Neuronal stem cell (in vitro differentiated cells): ENCODE data around the gene NHLRC4.

Source experiments
- DNase-seq: peaks from one replicate; pipeline ENCODE4 v3.0.0-alpha.2; 2013; ENCODE audit warnings: low spot score
- H2AFZ ChIP-seq: one replicate; pipeline ENCODE4 v1.6.1; 2013; ENCODE audit warnings: mild to moderate bottlenecking, low read length, inconsistent platforms
- H2AK5ac ChIP-seq: 2 replicates; pipeline ENCODE4 v1.6.1; 2013; ENCODE audit warnings: low read depth, mild to moderate bottlenecking, inconsistent platforms, low read length, moderate library complexity, mixed read lengths
- H2BK120ac ChIP-seq: 2 replicates; pipeline ENCODE4 v1.6.1; 2013; ENCODE audit warnings: low read depth, mild to moderate bottlenecking, inconsistent platforms, low read length, moderate library complexity, mixed read lengths
- H2BK12ac ChIP-seq: one replicate; pipeline ENCODE4 v1.6.1; 2013; ENCODE audit warnings: low read length, inconsistent platforms
- H2BK15ac ChIP-seq: 2 replicates; pipeline ENCODE4 v1.6.1; 2013; ENCODE audit warnings: mild to moderate bottlenecking, low read length, inconsistent platforms, mixed read lengths
- H2BK5ac ChIP-seq: one replicate; pipeline ENCODE4 v1.6.1; 2013; ENCODE audit warnings: inconsistent platforms, mild to moderate bottlenecking, low read length, moderate library complexity
- H3K14ac ChIP-seq: one replicate; pipeline ENCODE4 v1.6.1; 2013; ENCODE audit warnings: low read length, inconsistent platforms
- H3K18ac ChIP-seq: 2 replicates; pipeline ENCODE4 v1.6.1; 2013; ENCODE audit warnings: low read length, inconsistent platforms
- H3K23ac ChIP-seq: 2 replicates; pipeline ENCODE4 v1.6.1; 2013; ENCODE audit warnings: low read depth, mild to moderate bottlenecking, mixed read lengths, low read length, inconsistent platforms; ENCODE audit not compliant: poor library complexity
- H3K27ac ChIP-seq: replicated peaks from 3 replicates; pipeline ENCODE4 v1.5.1; 2013; ENCODE audit warnings: low read length, inconsistent platforms
- H3K27me3 ChIP-seq, 3 experiments: 2 replicates each; pipeline ENCODE4 v1.6.1; 2013; ENCODE audit warnings: low read length in 3 of 3, mild to moderate bottlenecking in 2 of 3, inconsistent platforms in 1 of 3, low read depth in 1 of 3, mixed read lengths in 1 of 3, moderate library complexity in 1 of 3; ENCODE audit not compliant: control insufficient read depth in 3 of 3, insufficient read depth in 3 of 3
- H3K36me3 ChIP-seq, 2 donors: replicated peaks in 1 of 2; 2 replicates each; pipeline ENCODE4 v1.6.1; 2013; ENCODE audit warnings: low read length in 2 of 2; ENCODE audit not compliant: control insufficient read depth in 2 of 2, insufficient read depth in 2 of 2
- H3K4ac ChIP-seq: 2 replicates; pipeline ENCODE4 v1.6.1; 2013; ENCODE audit warnings: inconsistent platforms, mild to moderate bottlenecking, low read length, moderate library complexity
- H3K4me1 ChIP-seq, 2 donors: 1 replicate in 1 of 2; 2 replicates in 1 of 2; pipeline ENCODE4 v1.6.1; 2013; ENCODE audit warnings: low read length in 2 of 2, low read depth in 1 of 2; ENCODE audit not compliant: control insufficient read depth in 2 of 2, insufficient read depth in 1 of 2
- H3K4me2 ChIP-seq: one replicate; pipeline ENCODE4 v1.6.1; 2013; ENCODE audit warnings: mild to moderate bottlenecking, low read length, inconsistent platforms; ENCODE audit not compliant: insufficient read depth, poor library complexity, severe bottlenecking
- H3K4me3 ChIP-seq, 2 donors: 2 replicates each; pipeline ENCODE4 v1.5.1; 2013; ENCODE audit warnings: low read length in 2 of 2, mild to moderate bottlenecking in 2 of 2, inconsistent platforms in 1 of 2, moderate library complexity in 1 of 2
- H3K79me1 ChIP-seq: one replicate; pipeline ENCODE4 v1.6.1; 2013; ENCODE audit warnings: low read depth, mild to moderate bottlenecking, inconsistent platforms, low read length, moderate library complexity
- H3K9ac ChIP-seq: one replicate; pipeline ENCODE4 v1.6.1; 2013; ENCODE audit warnings: mild to moderate bottlenecking, low read depth, low read length, inconsistent platforms; ENCODE audit not compliant: poor library complexity
- H3K9me3 ChIP-seq, 2 donors: replicated peaks in 1 of 2; 2 replicates each; pipeline versions ENCODE3 to v1.6.1; 2013; ENCODE audit warnings: low read length in 2 of 2, mild to moderate bottlenecking in 2 of 2, inconsistent platforms in 1 of 2, low read depth in 1 of 2, mixed read lengths in 1 of 2, moderate library complexity in 1 of 2; ENCODE audit not compliant: control insufficient read depth in 2 of 2, insufficient read depth in 1 of 2
- H4K8ac ChIP-seq: one replicate; pipeline ENCODE4 v1.6.1; 2013; ENCODE audit warnings: low read depth, mild to moderate bottlenecking, inconsistent platforms, low read length, moderate library complexity
- H4K91ac ChIP-seq: one replicate; pipeline ENCODE4 v1.6.1; 2013; ENCODE audit warnings: low read length, low read depth, mild to moderate bottlenecking, inconsistent platforms; ENCODE audit not compliant: poor library complexity
- WGBS, 2 donors: extraction: QIAGEN DNeasy Blood & Tissue Kit; methylation state at CpG; one replicate each; pipeline ENCODE4 v1.1.7; 2013; ENCODE audit warnings: missing lambda C conversion rate in 2 of 2, mixed read lengths in 1 of 2; ENCODE audit not compliant: insufficient read length in 2 of 2, insufficient replicate concordance in 1 of 2; ENCODE audit errors: extremely low coverage in 2 of 2; 5-methylcytosine and 5-hydroxymethylcytosine counted together

NHLRC4 gene

DNA sequence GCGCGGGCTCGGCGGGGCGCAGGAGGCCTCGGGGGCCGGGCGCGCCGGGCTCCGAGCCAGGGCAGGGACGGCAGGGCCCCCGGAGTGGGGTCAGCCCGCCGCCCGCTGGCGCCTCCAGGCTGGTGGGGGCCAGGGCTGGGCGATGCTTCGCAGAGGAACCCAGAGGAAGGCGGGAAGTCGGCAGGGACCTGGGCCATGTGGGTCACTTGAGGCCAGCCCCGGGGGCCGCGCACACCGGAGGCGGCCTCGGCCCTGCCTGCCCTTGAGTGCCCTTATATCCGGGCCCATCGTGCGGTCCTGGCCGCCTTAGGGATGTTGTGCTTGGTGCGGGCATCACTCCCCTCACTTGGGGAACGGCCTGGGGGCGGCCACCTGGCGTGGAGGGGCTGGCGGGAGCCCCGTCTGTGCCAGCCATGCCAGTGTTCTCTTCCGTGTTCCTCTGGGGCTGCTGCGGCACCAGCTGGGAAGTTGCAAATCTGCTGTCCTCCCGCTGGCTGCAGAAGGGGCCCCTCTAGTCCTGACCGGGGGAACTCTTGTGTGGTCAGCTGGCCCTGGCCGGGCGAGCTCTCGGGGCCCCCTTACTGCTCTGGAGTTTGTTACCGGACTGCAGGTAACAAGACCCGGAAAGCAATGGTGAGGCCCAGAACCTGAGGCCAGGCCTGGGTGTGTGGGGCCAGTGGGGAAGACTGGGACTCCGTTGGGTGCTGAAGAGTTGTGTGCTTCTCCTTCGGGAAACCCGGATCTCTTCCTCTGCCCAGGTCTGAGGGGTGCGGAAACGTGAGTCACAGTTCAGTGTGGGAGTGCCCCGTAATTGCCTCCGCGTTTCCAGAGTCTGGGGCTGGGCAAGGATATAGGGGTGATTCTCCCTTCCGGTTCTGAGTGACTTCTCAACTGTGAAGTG is 38.4 kb upstream of the NHLRC4 start:
- H3K27ac ChIP-seq: no peak overlapping the region
- WGBS, 2 donors: no CpG with 5 or more reads among the region's 55 CpGs

DNA sequence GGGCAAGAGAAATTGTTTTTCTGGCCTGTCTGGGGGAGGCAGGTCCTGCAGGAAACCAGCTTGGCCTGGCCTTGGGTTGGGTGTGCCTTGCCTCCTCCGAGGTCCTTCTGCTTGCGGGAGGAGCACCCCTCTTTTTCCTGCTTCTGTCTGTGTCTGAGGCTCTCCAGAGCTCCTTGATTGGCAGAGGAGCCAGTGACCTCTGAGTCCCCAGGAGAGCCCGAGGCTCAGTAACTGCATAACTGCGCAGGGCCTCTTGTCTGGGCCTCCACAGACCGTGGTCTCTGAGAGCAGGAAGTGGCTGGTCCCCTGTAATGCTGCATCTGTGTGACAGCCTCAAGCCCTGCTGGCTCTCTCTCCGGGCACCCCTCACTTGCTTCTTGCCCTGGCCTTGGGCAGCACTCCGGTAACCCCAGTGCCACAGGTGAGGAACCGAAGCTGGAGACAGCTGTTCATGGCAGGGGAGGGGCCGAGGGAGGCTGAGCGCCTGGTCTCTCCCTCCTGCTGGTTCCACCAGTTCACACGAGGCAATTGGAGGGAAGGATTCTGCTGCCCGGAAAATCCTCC is 37.7 kb upstream of the NHLRC4 start:
- no peak overlapping the region for H2BK12ac ChIP-seq
- H3K79me1 ChIP-seq: peaks cover 31% of the 10 kb centered on the region
- H3K4me2 ChIP-seq: peak overlapping the region; percentile 98
- H2BK15ac ChIP-seq: no peak overlapping the region
- H2BK5ac ChIP-seq: no peak overlapping the region
- H3K4ac ChIP-seq: no peak overlapping the region
- H3K23ac ChIP-seq: peak overlapping the region; percentile 93
- H3K9me3 ChIP-seq: no peaks in the 10 kb centered on the region
- peaks cover 8 to 22% of the 10 kb centered on the region in 2 donors for H3K36me3 ChIP-seq
- no peaks in the 10 kb centered on the region for H3K27me3 ChIP-seq
- peaks cover 20 to 23% of the 10 kb centered on the region in 2 donors for H3K4me1 ChIP-seq
- peak overlapping the region in 1 of 2 donors; percentile 94 for H3K4me3 ChIP-seq
- H4K91ac ChIP-seq: no peak overlapping the region
- H3K14ac ChIP-seq: no peak overlapping the region
- no peak overlapping the region for H3K27ac ChIP-seq
- no peak overlapping the region for H4K8ac ChIP-seq
- H2BK120ac ChIP-seq: no peak overlapping the region
- DNase-seq: no peak
- H2AFZ ChIP-seq: no peak overlapping the region
- peak overlapping the region; percentile 17 for H3K9ac ChIP-seq
- H2AK5ac ChIP-seq: no peak overlapping the region
- WGBS, 2 donors: no CpG with 5 or more reads among the region's 12 CpGs
- no peak overlapping the region for H3K18ac ChIP-seq

More for the DNA sequence above, 38.4 kb upstream of the NHLRC4 start:
- Histone ChIP-seq H2AK5ac (peak overlapping the region; percentile 70), H2BK15ac (no peak overlapping the region), H2AFZ (peak overlapping the region; percentile 64), H3K9me3 (no peaks in the 10 kb centered on the region), H3K14ac (peak overlapping the region; percentile 56), H3K36me3 (peaks cover 8 to 27% of the 10 kb centered on the region in 2 donors), H3K4ac (no peak overlapping the region), H2BK5ac (peak overlapping the region; percentile 24), H3K4me3 (peak overlapping the region; percentile 85 to 94), H3K79me1 (peaks cover 28% of the 10 kb centered on the region), H3K23ac (peak overlapping the region; percentile 93), H3K4me1 (peaks cover 20 to 23% of the 10 kb centered on the region in 2 donors), H2BK12ac (no peak overlapping the region), H4K91ac (no peak overlapping the region), H3K27me3 (no peaks in the 10 kb centered on the region), H3K18ac (peak overlapping the region; percentile 87), H2BK120ac (no peak overlapping the region), H4K8ac (peak overlapping the region; percentile 43), H3K4me2 (peak overlapping the region; percentile 98), H3K9ac (peak overlapping the region; percentile 98)
- no peak for DNase-seq

DNA sequence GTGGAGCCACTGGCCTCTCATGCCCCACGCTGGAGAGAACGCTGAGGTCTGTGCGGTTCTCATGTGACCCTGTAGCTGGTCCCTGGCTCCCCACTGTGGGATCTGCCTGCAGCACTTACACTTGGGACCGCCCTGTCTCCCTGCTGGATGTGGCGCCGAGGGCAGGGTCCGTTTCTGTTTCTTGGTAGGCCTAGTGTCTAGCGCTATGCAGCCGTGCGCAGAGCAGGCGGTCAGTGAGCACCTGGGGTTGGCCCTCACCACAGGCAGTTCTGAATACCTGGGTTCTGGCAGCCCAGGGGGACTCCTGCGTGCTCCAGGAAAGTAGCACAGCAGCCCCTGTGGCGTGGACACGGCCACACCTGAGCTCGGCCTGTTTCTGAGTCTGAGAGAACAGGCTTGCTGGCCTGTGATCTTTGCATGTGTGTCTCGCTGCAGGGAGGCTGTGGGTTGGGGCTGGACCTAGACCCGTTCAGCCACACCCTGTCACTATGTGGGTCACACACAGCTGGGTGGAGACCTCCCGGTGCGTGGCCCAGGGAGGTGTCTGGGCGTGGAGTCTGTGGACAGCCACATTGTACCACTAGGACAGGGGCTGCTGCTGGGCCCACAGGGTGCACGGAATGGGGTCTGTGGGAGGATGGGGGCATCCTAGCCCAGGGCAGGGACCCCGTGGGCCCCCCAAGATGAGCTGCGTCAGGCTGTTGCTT is 36.5 kb upstream of the NHLRC4 start:
- no peak overlapping the region for H2BK12ac ChIP-seq
- peaks cover 4 to 19% of the 10 kb centered on the region in 2 donors for H3K36me3 ChIP-seq
- peak overlapping the region; percentile 11 for H3K4me2 ChIP-seq
- peaks cover 19 to 23% of the 10 kb centered on the region in 2 donors for H3K4me1 ChIP-seq
- no peak overlapping the region for H2AFZ ChIP-seq
- no peak overlapping the region for H2AK5ac ChIP-seq
- H3K9ac ChIP-seq: peak overlapping the region; percentile 68
- H3K27me3 ChIP-seq: no peaks in the 10 kb centered on the region
- peaks cover 34% of the 10 kb centered on the region for H3K79me1 ChIP-seq
- H3K4ac ChIP-seq: no peak overlapping the region
- H3K18ac ChIP-seq: no peak overlapping the region
- no peak overlapping the region for H2BK120ac ChIP-seq
- H3K4me3 ChIP-seq: peak overlapping the region in 1 of 2 donors; percentile 94
- H3K27ac ChIP-seq: no peak overlapping the region
- H4K91ac ChIP-seq: no peak overlapping the region
- H4K8ac ChIP-seq: no peak overlapping the region
- no peaks in the 10 kb centered on the region for H3K9me3 ChIP-seq
- H3K23ac ChIP-seq: peak overlapping the region; percentile 81
- H2BK5ac ChIP-seq: no peak overlapping the region
- WGBS, 2 donors: no CpG with 5 or more reads among the region's 23 CpGs
- H3K14ac ChIP-seq: no peak overlapping the region
- H2BK15ac ChIP-seq: no peak overlapping the region
- no peak for DNase-seq
